RWPE1 (cell line): ENCODE results near the gene CSF3R.

Source experiments
- CTCF ChIA-PET: fragments of 350-600 bp; sonication (Branson Sonifier 250); formaldehyde crosslinking; extraction: SDS; loops from one replicate; lab custom pipeline; 2021; lab: Yijun Ruan, JAX
- POLR2A ChIA-PET: fragments of 400-600 bp; formaldehyde crosslinking; extraction: SDS; loops from one replicate; lab custom pipeline; 2020; ENCODE audit warnings: antibody characterized with exemption; ENCODE audit not compliant: low non-redundant PET; lab: Yijun Ruan, JAX
- DNase-seq: peaks from one replicate; pipeline ENCODE4 v3.0.0; 2012; ENCODE audit warnings: low spot score
- H3K27ac ChIP-seq: fragments of 450-650 bp; 2 replicates; pipeline ENCODE4 v1.5.1; 2017
- TF ChIP-seq, protein P1 (sequence below): fragments of 450-650 bp; conservative IDR thresholded peaks from 2 replicates; pipeline ENCODE4 v1.5.1; 2017; ENCODE audit warnings: low read depth, mild to moderate bottlenecking

CSF3R gene

DNA sequence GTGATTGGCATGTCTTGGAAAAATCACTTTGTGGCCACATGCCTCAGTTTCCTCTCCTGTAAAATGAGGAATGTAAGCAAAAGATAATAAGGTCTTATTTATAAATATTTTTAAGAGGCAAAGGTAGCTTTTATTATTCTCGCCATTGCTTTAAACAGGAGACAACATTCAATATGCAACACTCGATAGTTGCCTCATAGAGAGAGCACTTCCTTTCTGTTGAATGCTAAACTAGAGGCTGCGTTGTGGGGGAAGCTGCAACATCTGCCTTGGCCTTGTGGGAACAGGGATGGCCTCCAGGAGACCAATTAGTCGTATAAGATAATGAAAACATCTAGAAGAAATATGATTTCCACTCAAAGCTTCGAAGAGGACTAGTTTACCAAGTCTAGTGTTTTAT is 36.0 kb downstream of the CSF3R start:
- DNase-seq, result no peak
- CTCF ChIA-PET, result no interaction called here
- POLR2A ChIA-PET, result no interaction called here
- TF ChIP-seq, protein P1, sequence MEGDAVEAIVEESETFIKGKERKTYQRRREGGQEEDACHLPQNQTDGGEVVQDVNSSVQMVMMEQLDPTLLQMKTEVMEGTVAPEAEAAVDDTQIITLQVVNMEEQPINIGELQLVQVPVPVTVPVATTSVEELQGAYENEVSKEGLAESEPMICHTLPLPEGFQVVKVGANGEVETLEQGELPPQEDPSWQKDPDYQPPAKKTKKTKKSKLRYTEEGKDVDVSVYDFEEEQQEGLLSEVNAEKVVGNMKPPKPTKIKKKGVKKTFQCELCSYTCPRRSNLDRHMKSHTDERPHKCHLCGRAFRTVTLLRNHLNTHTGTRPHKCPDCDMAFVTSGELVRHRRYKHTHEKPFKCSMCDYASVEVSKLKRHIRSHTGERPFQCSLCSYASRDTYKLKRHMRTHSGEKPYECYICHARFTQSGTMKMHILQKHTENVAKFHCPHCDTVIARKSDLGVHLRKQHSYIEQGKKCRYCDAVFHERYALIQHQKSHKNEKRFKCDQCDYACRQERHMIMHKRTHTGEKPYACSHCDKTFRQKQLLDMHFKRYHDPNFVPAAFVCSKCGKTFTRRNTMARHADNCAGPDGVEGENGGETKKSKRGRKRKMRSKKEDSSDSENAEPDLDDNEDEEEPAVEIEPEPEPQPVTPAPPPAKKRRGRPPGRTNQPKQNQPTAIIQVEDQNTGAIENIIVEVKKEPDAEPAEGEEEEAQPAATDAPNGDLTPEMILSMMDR, result no peak
- no peak overlapping the region for H3K27ac ChIP-seq

DNA sequence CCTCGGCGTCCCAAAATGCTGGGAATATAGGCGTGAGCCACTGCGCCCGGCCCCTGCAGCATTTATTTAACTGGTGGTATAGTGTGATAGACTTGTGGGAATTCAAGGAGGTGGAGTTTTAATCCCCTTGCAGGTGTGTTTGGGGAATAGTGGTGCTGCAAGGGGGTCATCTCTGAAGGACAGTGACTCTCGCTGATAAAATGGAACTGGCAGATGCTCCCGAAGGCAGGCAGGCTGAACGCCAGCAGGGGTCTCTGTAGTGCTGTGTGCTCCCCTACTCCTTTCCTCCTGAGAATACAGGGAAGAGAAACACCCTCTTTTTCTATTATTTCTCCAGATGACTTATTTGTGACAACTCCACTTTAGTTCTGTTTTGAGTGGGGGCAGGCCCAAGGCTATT is 36.4 kb downstream of the CSF3R start:
- CTCF ChIA-PET, result no interaction called here

DNA sequence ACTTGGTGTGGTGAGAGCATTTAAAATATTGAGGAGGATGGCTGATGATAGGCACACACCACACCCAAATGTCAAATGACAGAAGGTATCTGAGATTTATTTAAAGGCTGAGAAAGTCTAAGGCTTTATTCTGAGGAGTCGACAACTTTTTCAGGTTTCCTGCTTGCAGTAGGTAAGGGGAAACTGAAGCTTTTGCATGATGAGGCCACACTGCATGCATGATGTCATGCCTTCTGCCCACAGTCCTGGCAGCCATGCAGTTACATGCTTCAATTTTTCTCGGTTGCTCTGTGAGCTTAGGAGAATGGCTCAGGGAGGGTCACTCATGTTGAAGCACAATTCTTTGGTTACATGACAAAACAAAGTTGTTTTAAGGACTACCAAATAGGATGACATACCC is 39.4 kb downstream of the CSF3R start:
- ChIA-PET POLR2A (no interaction called here), CTCF (no interaction called here)

More for the DNA sequence above, 36.4 kb downstream of the CSF3R start:
- POLR2A ChIA-PET, result no interaction called here
- H3K27ac ChIP-seq, result no peak overlapping the region
- TF ChIP-seq, protein P1, result no peak
- no peak for DNase-seq

DNA sequence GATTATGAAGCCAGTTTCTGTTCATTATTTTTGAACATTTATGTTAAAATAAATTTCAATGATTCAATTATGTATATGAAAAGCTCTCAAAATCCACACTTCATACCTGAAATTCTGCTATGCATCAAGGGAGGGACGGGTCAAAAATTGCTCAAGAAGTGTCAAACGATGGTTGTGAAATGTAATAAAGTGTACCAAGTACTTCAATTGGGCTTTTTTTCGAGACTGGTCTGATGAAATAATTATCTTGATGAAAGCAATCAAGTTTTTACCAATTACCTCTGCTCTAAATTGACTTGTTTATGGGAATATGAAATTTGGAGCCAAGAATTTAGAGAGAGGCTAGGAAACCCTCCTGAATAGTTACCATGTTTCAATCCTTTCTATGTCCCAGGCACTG is 40.4 kb downstream of the CSF3R start:
- TF ChIP-seq, protein P1, result no peak
- ChIA-PET POLR2A (no interaction called here), CTCF (interaction anchor here (0.7 kb wide), 1 partner anchor 100 kb away, joined by 3 read pairs; no protein-coding TSS in a partner anchor)
- no peak overlapping the region for H3K27ac ChIP-seq
- no peak for DNase-seq

More for the DNA sequence above, 39.4 kb downstream of the CSF3R start:
- TF ChIP-seq, protein P1, result no peak
- DNase-seq, result no peak
- H3K27ac ChIP-seq, result no peak overlapping the region

DNA sequence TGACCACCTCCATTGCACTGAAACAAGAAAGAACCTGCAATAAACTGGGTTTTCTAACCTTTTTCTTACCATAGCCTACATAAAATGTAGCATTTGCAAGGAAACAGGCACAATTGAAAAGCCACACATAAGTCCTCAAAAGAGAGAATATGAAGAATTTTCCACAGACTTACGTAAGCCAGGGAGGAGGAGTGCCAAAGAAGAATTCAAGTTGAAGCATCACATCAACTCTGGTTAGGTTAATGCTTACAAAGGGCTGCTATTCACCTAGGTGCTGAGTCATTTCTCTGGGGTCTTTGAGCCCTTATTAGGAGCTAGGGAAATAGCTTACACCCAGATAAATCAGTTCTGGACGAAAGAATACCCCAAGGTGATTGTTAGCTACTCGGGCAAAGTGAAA is 42.1 kb downstream of the CSF3R start:
- POLR2A ChIA-PET, result no interaction called here
- TF ChIP-seq, protein P1, result no peak

DNA sequence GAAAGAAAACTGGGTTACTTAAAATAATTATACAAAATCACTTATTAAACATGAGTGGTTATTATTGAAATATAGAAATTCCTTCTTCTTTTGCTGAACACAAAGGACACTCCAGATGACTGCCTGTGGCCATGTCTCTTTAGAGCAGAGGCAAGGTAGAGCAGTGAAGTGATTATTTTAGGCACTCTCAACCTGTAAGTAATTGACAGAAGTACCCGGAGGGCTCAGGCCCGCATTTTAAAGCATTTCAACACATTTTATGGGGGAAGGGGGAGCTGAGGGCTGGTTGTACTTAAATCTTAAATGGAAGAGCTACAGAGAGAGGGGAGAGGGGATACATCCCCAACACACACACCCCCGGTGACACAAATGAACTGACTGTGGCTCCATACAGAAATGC is 42.7 kb downstream of the CSF3R start:
- no peak overlapping the region for H3K27ac ChIP-seq
- DNase-seq, result no peak
- POLR2A ChIA-PET, result no interaction called here
- TF ChIP-seq, protein P1, result no peak
- CTCF ChIA-PET, result no interaction called here

More for the DNA sequence above, 42.1 kb downstream of the CSF3R start:
- no peak for DNase-seq
- CTCF ChIA-PET, result no interaction called here
- H3K27ac ChIP-seq, result no peak overlapping the region

DNA sequence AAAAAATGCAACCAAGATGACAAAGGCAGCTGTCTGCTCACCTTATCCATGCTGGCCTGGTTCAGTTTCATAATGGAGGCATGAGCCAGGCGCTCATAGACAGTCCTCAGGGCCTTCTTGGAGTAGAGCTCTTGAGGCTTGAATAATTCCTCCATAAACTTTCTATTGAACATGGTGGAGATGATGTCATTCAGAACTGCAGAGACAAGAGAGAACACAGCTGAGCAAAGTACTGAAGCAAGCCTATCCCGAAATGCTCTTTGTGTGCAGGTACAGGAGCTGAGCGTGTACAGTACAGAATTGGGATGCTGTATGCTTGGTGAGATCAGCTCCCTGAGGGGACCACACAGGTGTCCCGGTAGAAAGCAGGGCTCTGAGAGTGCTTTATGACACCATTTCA is 44.0 kb downstream of the CSF3R start:
- CTCF ChIA-PET, result interaction anchor here (0.7 kb wide), 1 partner anchor 14 kb away, joined by 3 read pairs; no protein-coding TSS in a partner anchor
- TF ChIP-seq, protein P1, result no peak
- POLR2A ChIA-PET, result no interaction called here

More for the DNA sequence above, 44.0 kb downstream of the CSF3R start:
- H3K27ac ChIP-seq, result no peak overlapping the region
- DNase-seq, result no peak
